Suprapubic skin (tissue), 4 donors: ENCODE measurements around the gene SNAPC2. TPM values are rescaled to one million over a fixed set of nuclear protein-coding genes. Genes with fewer than 3 reads are reported as not detected.

ENCODE experiments used
- DNase-seq, 2 donors: peaks; one replicate each; pipeline ENCODE4 v3.0.0-alpha.2; 2019; ENCODE audit warnings: low spot score in 2 of 2
- H3K27ac ChIP-seq: fragments of 200-600 bp; sonication (generic); one replicate; pipeline ENCODE4 v1.5.1; 2019
- H3K27me3 ChIP-seq: fragments of 200-600 bp; sonication (generic); one replicate; pipeline ENCODE4 v1.5.1; 2019
- H3K36me3 ChIP-seq: fragments of 200-600 bp; sonication (generic); one replicate; pipeline ENCODE4 v1.5.1; 2019
- H3K4me1 ChIP-seq: fragments of 200-600 bp; sonication (generic); one replicate; pipeline ENCODE4 v1.5.1; 2019
- H3K4me3 ChIP-seq: fragments of 200-600 bp; sonication (generic); one replicate; pipeline ENCODE4 v1.5.1; 2019; ENCODE audit warnings: mild to moderate bottlenecking
- H3K9me3 ChIP-seq: fragments of 200-600 bp; sonication (generic); one replicate; pipeline ENCODE4 v1.5.1; 2019
- EP300 ChIP-seq: sonication (generic); formaldehyde crosslinking; IDR thresholded peaks from one replicate; pipeline ENCODE4 v1.6.1; 2017; ENCODE audit warnings: antibody characterized with exemption
- POLR2A ChIP-seq, 2 donors: fragments of 450-650 bp; IDR thresholded peaks; one replicate each; pipeline ENCODE4 v1.6.1; 2017; ENCODE audit warnings: antibody characterized with exemption in 2 of 2, mild to moderate bottlenecking in 2 of 2, moderate library complexity in 2 of 2
- POLR2AphosphoS5 ChIP-seq, 3 donors: sonication (generic); formaldehyde crosslinking; IDR thresholded peaks; one replicate each; pipeline ENCODE4 v1.6.1; 2017; ENCODE audit warnings: antibody characterized with exemption in 3 of 3
- WGBS: methylation state at CpG from one replicate; pipeline ENCODE4 v1.1.5; 2018; 5-methylcytosine and 5-hydroxymethylcytosine counted together
- total RNA-seq, 4 donors: library from RNA; depleted of rRNA; stranded (reverse); fragments of >200 nt; gene quantifications; one replicate each; pipeline ENCODE4 v1.1.0, GENCODE V29; 2016
- TF ChIP-seq, protein P1 (sequence below), 2 donors: fragments of 200-600 bp in 1 of 2; fragments of 450-650 bp in 1 of 2; sonication (generic) in 1 of 2; IDR thresholded peaks; one replicate each; pipeline ENCODE4 v1.5.1; 2016 to 2019; ENCODE audit warnings: antibody characterized with exemption in 2 of 2, mild to moderate bottlenecking in 1 of 2, moderate library complexity in 1 of 2

SNAPC2 gene
- total RNA-seq, 4 donors from 2014 or later, result 11.1 to 22.3 (median 19.6) TPM

DNA sequence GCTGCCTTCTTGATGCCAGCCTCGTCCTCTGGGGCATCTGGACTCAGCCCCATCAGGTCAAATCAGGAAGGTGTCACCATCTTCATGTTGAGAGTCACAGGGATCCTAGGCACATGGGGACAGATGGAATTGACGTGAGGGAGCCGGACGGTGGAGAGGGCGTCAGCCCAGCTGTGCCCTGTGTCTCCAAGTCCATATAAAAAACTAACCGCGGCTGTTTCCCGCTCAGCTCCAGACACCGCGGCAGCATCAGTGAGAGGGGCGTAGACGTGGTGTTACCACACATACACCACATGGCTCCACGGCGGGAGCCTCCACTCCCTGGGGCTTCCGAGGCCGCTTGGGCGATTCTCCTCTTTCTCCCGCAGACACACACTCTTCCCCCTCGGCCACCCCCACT, 40.3 kb upstream of the SNAPC2 start:
- Histone ChIP-seq H3K4me1 (peaks cover 1% of the 10 kb centered on the region), H3K9me3 (no peaks in the 10 kb centered on the region), H3K27ac (no peak overlapping the region), H3K36me3 (no peaks in the 10 kb centered on the region), H3K4me3 (no peak overlapping the region), H3K27me3 (peaks cover 4% of the 10 kb centered on the region)
- no peak for DNase-seq
- WGBS, result 72% methylated on average over 19 of the region's 19 CpGs
- TF ChIP-seq EP300 (no peak), POLR2AphosphoS5 (IDR thresholded peaks at IDR 0.05) (no peak), POLR2A (IDR thresholded peaks at IDR 0.05) (no peak)
- TF ChIP-seq, protein P1, sequence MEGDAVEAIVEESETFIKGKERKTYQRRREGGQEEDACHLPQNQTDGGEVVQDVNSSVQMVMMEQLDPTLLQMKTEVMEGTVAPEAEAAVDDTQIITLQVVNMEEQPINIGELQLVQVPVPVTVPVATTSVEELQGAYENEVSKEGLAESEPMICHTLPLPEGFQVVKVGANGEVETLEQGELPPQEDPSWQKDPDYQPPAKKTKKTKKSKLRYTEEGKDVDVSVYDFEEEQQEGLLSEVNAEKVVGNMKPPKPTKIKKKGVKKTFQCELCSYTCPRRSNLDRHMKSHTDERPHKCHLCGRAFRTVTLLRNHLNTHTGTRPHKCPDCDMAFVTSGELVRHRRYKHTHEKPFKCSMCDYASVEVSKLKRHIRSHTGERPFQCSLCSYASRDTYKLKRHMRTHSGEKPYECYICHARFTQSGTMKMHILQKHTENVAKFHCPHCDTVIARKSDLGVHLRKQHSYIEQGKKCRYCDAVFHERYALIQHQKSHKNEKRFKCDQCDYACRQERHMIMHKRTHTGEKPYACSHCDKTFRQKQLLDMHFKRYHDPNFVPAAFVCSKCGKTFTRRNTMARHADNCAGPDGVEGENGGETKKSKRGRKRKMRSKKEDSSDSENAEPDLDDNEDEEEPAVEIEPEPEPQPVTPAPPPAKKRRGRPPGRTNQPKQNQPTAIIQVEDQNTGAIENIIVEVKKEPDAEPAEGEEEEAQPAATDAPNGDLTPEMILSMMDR (IDR thresholded peaks at IDR 0.05), result no peak

DNA sequence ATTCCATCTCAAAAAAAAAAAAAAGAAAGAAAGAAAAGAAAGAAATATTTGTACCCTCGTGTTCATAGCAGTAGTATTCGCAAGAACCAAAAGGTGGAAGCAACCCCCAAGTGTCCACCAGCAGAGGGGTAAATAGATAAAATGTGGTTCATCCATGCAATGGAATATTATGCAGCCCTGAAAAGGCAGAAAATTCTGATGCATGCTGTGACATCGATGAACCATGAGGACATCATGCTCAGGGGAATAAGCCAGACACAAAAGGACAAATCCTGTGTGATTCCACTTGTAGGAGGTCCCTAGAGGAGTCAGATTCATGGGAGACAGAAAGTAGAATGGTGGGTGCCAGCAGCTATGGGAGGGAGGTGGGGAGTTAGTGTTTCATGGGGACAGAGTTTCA, 38.2 kb upstream of the SNAPC2 start:
- Histone ChIP-seq H3K4me1 (no peaks in the 10 kb centered on the region), H3K36me3 (no peaks in the 10 kb centered on the region), H3K27ac (no peak overlapping the region), H3K9me3 (no peaks in the 10 kb centered on the region), H3K27me3 (no peaks in the 10 kb centered on the region), H3K4me3 (no peak overlapping the region)
- no peak for TF ChIP-seq POLR2A (IDR thresholded peaks at IDR 0.05)
- TF ChIP-seq, protein P1 (IDR thresholded peaks at IDR 0.05), result no peak
- TF ChIP-seq POLR2AphosphoS5 (IDR thresholded peaks at IDR 0.05), result no peak
- no peak for TF ChIP-seq EP300
- no peak for DNase-seq
- WGBS, result 92% methylated on average over 3 of the region's 3 CpGs

DNA sequence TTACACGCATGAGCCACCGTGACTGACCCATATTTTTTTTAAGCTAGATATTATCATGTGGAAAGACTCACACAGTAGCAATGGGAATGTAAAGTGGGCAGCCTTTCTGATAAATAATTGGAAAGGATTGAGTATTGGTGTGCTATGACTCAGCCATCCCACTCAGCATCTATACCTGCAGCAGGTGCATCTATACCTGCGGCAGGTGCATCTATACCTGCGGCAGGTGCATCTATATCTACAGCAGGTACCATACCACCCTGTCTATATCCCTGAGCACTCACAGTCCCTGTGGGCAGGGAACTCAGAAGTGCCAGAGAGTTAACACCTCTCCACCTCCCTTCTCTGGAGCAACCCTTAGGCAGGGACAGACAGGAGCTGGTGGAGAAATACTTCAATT, 37.0 kb upstream of the SNAPC2 start:
- DNase-seq, result no peak
- H3K9me3 ChIP-seq, result no peaks in the 10 kb centered on the region
- H3K27ac ChIP-seq, result no peak overlapping the region
- TF ChIP-seq POLR2A (IDR thresholded peaks at IDR 0.05), result no peak
- TF ChIP-seq POLR2AphosphoS5 (IDR thresholded peaks at IDR 0.05), result no peak
- TF ChIP-seq, protein P1 (IDR thresholded peaks at IDR 0.05), result no peak
- TF ChIP-seq EP300, result no peak
- H3K27me3 ChIP-seq, result peaks cover 5% of the 10 kb centered on the region
- WGBS, result 77% methylated on average over 4 of the region's 4 CpGs
- peaks cover 3% of the 10 kb centered on the region for H3K4me1 ChIP-seq
- no peak overlapping the region for H3K4me3 ChIP-seq
- H3K36me3 ChIP-seq, result no peaks in the 10 kb centered on the region

DNA sequence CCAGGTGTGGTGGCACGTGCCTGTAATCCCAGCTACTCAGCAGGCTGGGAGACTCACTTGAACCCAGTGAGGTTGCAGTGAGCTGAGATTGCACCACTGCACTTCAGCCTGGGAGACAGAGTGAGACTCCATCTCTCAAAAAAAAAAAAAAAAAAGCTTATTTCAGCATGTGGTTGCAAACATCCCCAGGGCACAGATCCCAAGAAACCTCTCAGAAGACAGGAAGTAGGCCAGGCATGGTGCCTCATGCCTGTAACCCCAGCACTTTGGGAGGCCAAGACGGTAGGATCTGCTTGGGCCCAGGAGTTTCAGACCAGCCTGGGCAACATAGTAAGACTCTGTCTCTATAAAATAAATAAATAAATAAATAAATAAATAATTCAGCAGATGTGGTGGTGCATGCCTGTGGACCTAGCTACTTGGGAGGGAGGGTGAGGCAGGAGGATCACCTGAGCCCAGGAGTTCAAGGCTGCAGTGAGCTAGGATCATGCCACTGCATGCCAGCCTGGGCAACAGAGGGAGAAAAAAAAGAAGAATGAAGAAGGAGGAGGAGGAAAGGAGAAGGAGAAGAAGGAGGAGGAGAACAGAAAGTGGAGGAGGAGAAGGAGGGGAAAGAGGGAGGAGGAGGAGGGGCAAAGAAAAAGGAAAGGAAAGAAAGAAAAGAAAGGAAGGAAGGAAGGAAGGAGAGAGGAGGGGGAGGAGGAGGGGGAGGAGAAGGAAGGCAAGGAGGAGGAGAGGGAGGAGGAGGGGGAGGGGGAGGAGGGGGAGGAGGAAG, 36.2 kb upstream of the SNAPC2 start:
- Histone ChIP-seq H3K27me3 (peaks cover 10% of the 10 kb centered on the region), H3K9me3 (no peaks in the 10 kb centered on the region), H3K4me3 (no peak overlapping the region), H3K27ac (no peak overlapping the region), H3K36me3 (no peaks in the 10 kb centered on the region), H3K4me1 (peaks cover 10% of the 10 kb centered on the region)
- TF ChIP-seq POLR2A (IDR thresholded peaks at IDR 0.05) (no peak), POLR2AphosphoS5 (IDR thresholded peaks at IDR 0.05) (no peak), EP300 (no peak)
- TF ChIP-seq, protein P1 (IDR thresholded peaks at IDR 0.05), result no peak
- WGBS, result 73% methylated on average over 2 of the region's 2 CpGs
- no peak for DNase-seq

DNA sequence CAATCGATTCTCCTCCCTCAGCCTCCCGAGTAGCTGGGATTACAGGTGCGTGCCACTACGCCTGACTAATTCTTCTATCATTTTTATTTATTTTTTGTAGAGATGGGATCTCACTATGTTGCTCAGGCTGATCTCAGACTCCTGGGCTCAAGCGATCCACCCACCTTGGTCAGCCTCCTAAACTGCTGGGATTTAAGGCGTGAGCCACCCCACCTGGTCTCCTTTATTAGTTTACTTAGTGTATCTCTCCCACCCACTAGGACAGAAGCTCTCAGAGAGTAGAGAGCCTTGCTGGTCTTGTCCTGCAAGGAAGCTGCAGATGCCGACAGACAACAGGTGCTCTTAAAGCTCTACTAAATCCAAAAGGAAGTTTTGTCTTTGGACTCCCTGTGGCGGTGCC, 34.3 kb upstream of the SNAPC2 start:
- H3K4me3 ChIP-seq, result no peak overlapping the region
- H3K36me3 ChIP-seq, result no peaks in the 10 kb centered on the region
- 94% methylated on average over 8 of the region's 8 CpGs for WGBS
- no peaks in the 10 kb centered on the region for H3K9me3 ChIP-seq
- H3K27ac ChIP-seq, result no peak overlapping the region
- H3K4me1 ChIP-seq, result peaks cover 17% of the 10 kb centered on the region
- peaks cover 10% of the 10 kb centered on the region for H3K27me3 ChIP-seq
- no peak for DNase-seq
- TF ChIP-seq POLR2A (IDR thresholded peaks at IDR 0.05) (no peak), EP300 (no peak), POLR2AphosphoS5 (IDR thresholded peaks at IDR 0.05) (no peak)
- TF ChIP-seq, protein P1 (IDR thresholded peaks at IDR 0.05), result no peak
